CD8-positive, alpha-beta memory T cell (primary cell): ENCODE results near the gene CLIC1. TPM values are rescaled to one million over a fixed set of nuclear protein-coding genes. Genes with fewer than 3 reads are reported as not detected.

Experiments
- CTCF ChIA-PET: fragments of 350-600 bp; sonication (Branson Sonifier 250); formaldehyde crosslinking; loops from one replicate; lab custom pipeline; 2021; ENCODE audit warnings: antibody characterized with exemption; lab: Charles Lee
- POLR2A ChIA-PET: fragments of 350-600 bp; sonication (Branson Sonifier 250); formaldehyde crosslinking; loops from one replicate; lab custom pipeline; 2021; ENCODE audit warnings: antibody characterized with exemption; lab: Charles Lee
- DNase-seq, 5 donors: peaks; one replicate each; pipeline versions ENCODE4 v3.0.0 to v3.0.0-alpha.2; 2020 to 2022; ENCODE audit warnings: mixed read lengths in 1 of 5
- H3K27ac ChIP-seq: one replicate; pipeline ENCODE4 v1.7.0; 2013; ENCODE audit warnings: low read depth, mild to moderate bottlenecking, low read length, moderate library complexity
- H3K27me3 ChIP-seq: 2 replicates; pipeline ENCODE4 v1.7.0; 2013; ENCODE audit warnings: low read length, mild to moderate bottlenecking; ENCODE audit not compliant: insufficient read depth, poor library complexity, severe bottlenecking
- H3K36me3 ChIP-seq: 2 replicates; pipeline ENCODE4 v1.7.0; 2013; ENCODE audit warnings: mild to moderate bottlenecking, low read length, moderate library complexity; ENCODE audit not compliant: insufficient read depth
- H3K4me1 ChIP-seq: 2 replicates; pipeline ENCODE4 v1.7.0; 2013; ENCODE audit warnings: mild to moderate bottlenecking, low read length, moderate library complexity; ENCODE audit not compliant: insufficient read depth
- H3K4me3 ChIP-seq: 2 replicates; pipeline ENCODE4 v1.7.0; 2013; ENCODE audit warnings: mild to moderate bottlenecking, low read length
- H3K9me3 ChIP-seq: 2 replicates; pipeline ENCODE4 v1.7.0; 2013; ENCODE audit warnings: mild to moderate bottlenecking, low read length
- H3K27ac Mint-ChIP-seq, 8 donors: one replicate each; pipeline ENCODE4 v1.8.0; 2020 to 2021; ENCODE audit warnings: mixed read lengths in 8 of 8, mild to moderate bottlenecking in 6 of 8, inconsistent platforms in 3 of 8, moderate library complexity in 3 of 8
- H3K27me3 Mint-ChIP-seq, 2 donors: one replicate each; pipeline ENCODE4 v1.8.0; 2020 to 2021; ENCODE audit warnings: mixed read lengths in 2 of 2, mild to moderate bottlenecking in 1 of 2, moderate library complexity in 1 of 2
- H3K36me3 Mint-ChIP-seq, 3 donors: one replicate each; pipeline ENCODE4 v1.8.0; 2020 to 2021; ENCODE audit warnings: mixed read lengths in 3 of 3, inconsistent platforms in 1 of 3, mild to moderate bottlenecking in 1 of 3
- H3K4me1 Mint-ChIP-seq, 3 donors: one replicate each; pipeline ENCODE4 v1.8.0; 2020 to 2021; ENCODE audit warnings: mixed read lengths in 3 of 3, inconsistent platforms in 1 of 3, mild to moderate bottlenecking in 1 of 3
- H3K4me3 Mint-ChIP-seq, 7 donors: one replicate each; pipeline ENCODE4 v1.8.0; 2020 to 2021; ENCODE audit warnings: mixed read lengths in 7 of 7, mild to moderate bottlenecking in 6 of 7, moderate library complexity in 4 of 7, inconsistent platforms in 2 of 7
- H3K9me3 Mint-ChIP-seq, 5 donors: one replicate each; pipeline ENCODE4 v1.8.0; 2020 to 2022; ENCODE audit warnings: mixed read lengths in 5 of 5, mild to moderate bottlenecking in 3 of 5, moderate library complexity in 2 of 5, inconsistent platforms in 1 of 5
- polyA plus RNA-seq: library from polyadenylated mRNA; unstranded; fragments of 300-500 nt; fragmentation: Illumina TruSeq; gene quantifications from one replicate; pipeline ENCODE4 v1.2.3, GENCODE V29; 2021
- total RNA-seq, 2 experiments: library from RNA; stranded (reverse); gene quantifications; one replicate each; pipeline ENCODE4 v1.2.3, GENCODE V29; 2021

The CLIC1 gene
- total and polyA plus RNA-seq, 3 experiments from 2014 or later = 377 to 657 (median 377) TPM

DNA sequence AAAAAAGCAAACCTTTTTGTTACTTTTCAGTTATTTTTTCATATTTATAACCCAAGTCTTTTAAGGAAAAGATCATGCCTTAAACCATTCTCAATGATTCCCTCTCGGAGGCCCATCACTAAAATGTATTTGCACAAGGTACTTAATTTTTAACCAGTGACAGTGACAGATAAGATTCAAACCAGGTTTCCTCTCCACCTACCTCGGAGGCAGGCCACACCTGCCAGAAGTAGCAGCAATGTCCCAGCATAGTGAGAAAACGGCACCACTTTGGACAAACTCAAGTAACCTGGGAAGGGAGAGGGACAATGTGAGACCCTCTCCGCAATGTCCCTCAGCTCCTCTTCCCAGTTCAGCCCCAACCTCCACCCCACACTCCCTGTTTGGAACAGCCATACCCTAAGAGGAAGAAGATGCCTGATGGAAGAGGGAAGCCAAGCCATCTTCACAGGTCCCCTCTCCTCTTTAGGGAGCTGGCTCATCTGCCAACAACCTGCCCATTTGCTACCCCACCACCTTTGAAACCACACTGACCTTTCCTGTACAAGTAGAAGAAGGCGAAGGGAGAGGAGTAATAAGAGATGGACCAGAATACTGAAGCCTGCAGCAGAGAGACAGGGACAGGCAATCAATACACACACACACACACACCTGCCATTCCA lies 35.5 kb downstream of the CLIC1 start:
- peaks cover 26% of the 10 kb centered on the region for H3K36me3 ChIP-seq
- Mint-ChIP-seq H3K4me3 (peak overlapping the region; percentile 55 to 99 (median 92)), H3K36me3 (peaks cover 0 to 54% (median 4%) of the 10 kb centered on the region in 3 donors), H3K4me1 (peaks cover 39 to 48% (median 46%) of the 10 kb centered on the region in 3 donors), H3K27me3 (peaks cover 0 to 3% of the 10 kb centered on the region in 2 donors), H3K9me3 (no peaks in the 10 kb centered on the region), H3K27ac (peak overlapping the region; percentile 49 to 99 (median 94))
- H3K27me3 ChIP-seq = no peaks in the 10 kb centered on the region
- ChIA-PET CTCF (no interaction called here), POLR2A (interaction anchor here (0.6 kb wide), 1 partner anchor 38 kb away, joined by 3 read pairs; no protein-coding TSS in a partner anchor)
- no peak overlapping the region for H3K4me3 ChIP-seq
- peaks cover 24% of the 10 kb centered on the region for H3K4me1 ChIP-seq
- no peak for DNase-seq
- H3K27ac ChIP-seq = no peak overlapping the region
- no peaks in the 10 kb centered on the region for H3K9me3 ChIP-seq

DNA sequence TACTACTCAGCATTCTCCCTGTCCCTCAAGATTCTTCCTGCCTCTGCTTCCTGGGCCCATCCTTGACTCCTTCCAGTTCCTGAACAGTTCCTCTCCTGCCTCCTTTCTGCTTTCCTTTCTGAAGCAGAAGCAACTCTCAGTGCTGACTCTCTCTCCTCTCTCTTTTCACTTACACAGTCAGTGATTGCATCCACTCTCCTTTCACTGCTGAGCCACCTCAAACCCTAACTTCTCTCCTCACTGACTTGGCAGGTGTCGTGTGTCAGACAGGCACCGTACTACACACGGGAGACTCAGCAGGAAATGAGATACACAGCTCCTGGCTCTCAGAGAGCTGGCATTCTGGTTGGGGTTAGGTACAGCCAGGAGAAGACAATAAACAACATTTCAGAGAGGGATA lies 38.8 kb downstream of the CLIC1 start:
- no peaks in the 10 kb centered on the region for H3K9me3 Mint-ChIP-seq
- H3K4me3 Mint-ChIP-seq = no peak overlapping the region
- CTCF ChIA-PET = no interaction called here
- no peaks in the 10 kb centered on the region for H3K9me3 ChIP-seq
- no peaks in the 10 kb centered on the region for H3K27me3 ChIP-seq
- H3K27ac ChIP-seq = no peak overlapping the region
- H3K36me3 ChIP-seq = peaks cover 50% of the 10 kb centered on the region
- DNase-seq = no peak
- peaks cover 0 to 75% (median 5%) of the 10 kb centered on the region in 3 donors for H3K36me3 Mint-ChIP-seq
- POLR2A ChIA-PET = no interaction called here
- peaks cover 0 to 2% of the 10 kb centered on the region in 2 donors for H3K27me3 Mint-ChIP-seq
- peak overlapping the region in 7 of 8 donors; percentile 42 to 82 (median 66) for H3K27ac Mint-ChIP-seq
- H3K4me1 Mint-ChIP-seq = peaks cover 32 to 36% (median 35%) of the 10 kb centered on the region in 3 donors
- no peak overlapping the region for H3K4me3 ChIP-seq
- peaks cover 16% of the 10 kb centered on the region for H3K4me1 ChIP-seq

DNA sequence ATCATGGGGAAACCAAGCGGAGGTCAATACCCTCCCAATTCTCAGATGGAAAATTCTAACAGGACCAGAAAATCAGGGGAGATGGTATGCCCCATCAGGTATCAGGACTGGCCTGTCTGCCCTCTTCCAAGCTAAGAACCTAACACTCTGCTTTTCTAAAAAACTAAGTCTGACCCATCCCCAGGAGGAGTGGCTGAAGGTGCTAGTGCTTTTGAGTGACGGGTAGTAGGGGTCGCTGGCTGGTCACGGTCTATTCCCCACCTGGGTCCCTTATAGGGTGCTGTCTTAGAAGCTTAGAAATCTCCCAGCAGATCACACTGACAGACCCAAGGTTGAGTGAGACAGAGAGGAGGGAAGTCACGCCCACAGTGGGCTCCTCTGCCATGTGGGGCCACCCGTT lies 42.8 kb downstream of the CLIC1 start:
- Histone ChIP-seq H3K9me3 (no peaks in the 10 kb centered on the region), H3K27me3 (no peaks in the 10 kb centered on the region), H3K4me1 (peaks cover 9% of the 10 kb centered on the region), H3K36me3 (peaks cover 65% of the 10 kb centered on the region), H3K27ac (no peak overlapping the region), H3K4me3 (no peak overlapping the region)
- Mint-ChIP-seq H3K4me3 (no peak overlapping the region), H3K9me3 (no peaks in the 10 kb centered on the region), H3K4me1 (peaks cover 11 to 13% (median 11%) of the 10 kb centered on the region in 3 donors), H3K27ac (peak overlapping the region in 3 of 8 donors; percentile 8 to 63 (median 50)), H3K27me3 (peaks cover 0 to 2% of the 10 kb centered on the region in 2 donors), H3K36me3 (peaks cover 0 to 88% (median 7%) of the 10 kb centered on the region in 3 donors)
- ChIA-PET POLR2A (no interaction called here), CTCF (interaction anchor here (1.7 kb wide), 1 partner anchor 46 kb away, joined by 5 read pairs; the partner anchor contains the start of gene MSH5)
- DNase-seq = no peak

DNA sequence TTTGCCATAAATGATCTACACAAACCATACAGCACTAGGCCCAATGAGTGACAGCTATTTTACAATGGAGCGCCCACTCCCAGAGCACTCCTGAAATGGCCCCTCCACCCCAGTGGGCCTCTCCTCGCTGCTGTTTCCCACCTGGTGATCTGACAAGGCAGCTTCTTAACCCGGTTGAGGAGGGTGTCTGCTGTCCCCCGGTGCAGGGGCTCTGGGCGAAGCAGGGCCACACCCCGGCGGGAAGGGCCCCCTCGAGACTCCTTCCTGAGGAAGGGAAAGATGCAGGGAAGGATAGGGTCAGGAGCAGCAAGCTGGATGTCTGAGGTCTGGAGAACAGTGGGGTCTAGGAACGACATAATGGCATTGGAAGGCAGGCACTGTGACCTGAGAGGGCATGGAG lies 43.4 kb downstream of the CLIC1 start:
- H3K27me3 Mint-ChIP-seq = peaks cover 0 to 2% of the 10 kb centered on the region in 2 donors
- Histone ChIP-seq H3K9me3 (no peaks in the 10 kb centered on the region), H3K27me3 (no peaks in the 10 kb centered on the region), H3K36me3 (peaks cover 70% of the 10 kb centered on the region), H3K27ac (no peak overlapping the region), H3K4me3 (no peak overlapping the region), H3K4me1 (peaks cover 9% of the 10 kb centered on the region)
- H3K27ac Mint-ChIP-seq = peak overlapping the region in 1 of 8 donors; percentile 73
- POLR2A ChIA-PET = no interaction called here
- no peak overlapping the region for H3K4me3 Mint-ChIP-seq
- no peaks in the 10 kb centered on the region for H3K9me3 Mint-ChIP-seq
- no peak for DNase-seq
- peaks cover 0 to 92% (median 4%) of the 10 kb centered on the region in 3 donors for H3K36me3 Mint-ChIP-seq
- H3K4me1 Mint-ChIP-seq = peaks cover 7 to 9% (median 8%) of the 10 kb centered on the region in 3 donors
- CTCF ChIA-PET = interaction anchor here (1.7 kb wide), 1 partner anchor 47 kb away, joined by 5 read pairs; the partner anchor contains the start of gene MSH5

DNA sequence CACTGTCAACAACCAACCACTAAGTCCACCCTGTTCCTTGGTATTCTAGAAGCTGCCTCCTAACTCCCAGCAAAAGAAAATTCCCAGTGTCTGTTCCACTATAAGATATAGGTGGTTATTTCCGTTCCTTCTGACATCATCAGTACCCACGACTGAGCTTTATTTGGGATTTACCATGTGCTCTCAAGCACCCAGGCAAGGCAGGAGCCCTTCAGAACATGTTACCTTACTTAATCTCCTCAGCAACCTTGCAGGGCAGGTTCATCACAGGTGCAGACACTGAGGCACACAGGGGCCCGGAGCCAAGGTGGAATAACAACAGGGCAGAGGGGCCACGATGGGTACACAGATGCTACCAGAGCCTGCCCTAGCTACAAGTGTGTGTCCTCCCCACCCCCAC lies 44.0 kb downstream of the CLIC1 start:
- H3K4me3 Mint-ChIP-seq = no peak overlapping the region
- DNase-seq = no peak
- H3K27ac Mint-ChIP-seq = peak overlapping the region in 2 of 8 donors; percentile 7 to 80
- H3K36me3 Mint-ChIP-seq = peaks cover 0 to 92% (median 7%) of the 10 kb centered on the region in 3 donors
- peaks cover 70% of the 10 kb centered on the region for H3K36me3 ChIP-seq
- CTCF ChIA-PET = interaction anchor here (1.7 kb wide), 1 partner anchor 47 kb away, joined by 5 read pairs; the partner anchor contains the start of gene MSH5
- H3K4me3 ChIP-seq = no peak overlapping the region
- no peaks in the 10 kb centered on the region for H3K9me3 ChIP-seq
- peaks cover 9% of the 10 kb centered on the region for H3K4me1 ChIP-seq
- H3K27me3 Mint-ChIP-seq = peaks cover 0 to 2% of the 10 kb centered on the region in 2 donors
- H3K27me3 ChIP-seq = no peaks in the 10 kb centered on the region
- H3K4me1 Mint-ChIP-seq = peaks cover 2 to 4% (median 3%) of the 10 kb centered on the region in 3 donors
- no peaks in the 10 kb centered on the region for H3K9me3 Mint-ChIP-seq
- POLR2A ChIA-PET = no interaction called here
- H3K27ac ChIP-seq = no peak overlapping the region

DNA sequence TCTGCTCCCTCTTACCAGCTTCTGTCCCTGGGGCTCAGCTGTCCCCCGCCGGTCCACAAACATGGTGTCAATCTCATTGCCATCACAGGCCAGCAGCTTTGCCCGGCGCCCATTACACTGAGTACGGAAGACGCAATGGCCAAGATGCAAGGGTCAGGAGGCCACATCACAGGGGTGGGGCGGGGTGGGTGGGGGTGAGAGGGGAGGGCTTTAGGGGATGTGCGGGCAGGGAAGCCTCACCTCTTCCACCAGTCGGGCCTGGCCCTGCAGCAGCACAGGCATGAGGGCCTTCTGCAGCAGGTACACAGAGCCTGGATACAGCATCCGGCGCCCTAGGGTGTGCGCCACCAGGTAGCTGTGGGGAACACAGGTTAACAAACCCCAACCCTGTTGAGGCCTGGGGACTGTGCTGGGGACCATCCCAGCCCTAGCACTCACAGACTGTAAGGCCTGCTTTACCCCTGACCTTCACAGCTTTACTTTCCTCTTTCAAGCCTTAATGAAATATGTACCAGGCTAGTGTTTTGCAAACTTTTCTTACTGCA lies 44.7 kb downstream of the CLIC1 start:
- no peaks in the 10 kb centered on the region for H3K27me3 Mint-ChIP-seq
- Histone ChIP-seq H3K4me1 (peaks cover 9% of the 10 kb centered on the region), H3K4me3 (no peak overlapping the region), H3K27me3 (no peaks in the 10 kb centered on the region), H3K9me3 (no peaks in the 10 kb centered on the region), H3K27ac (peak overlapping the region; percentile 68), H3K36me3 (peaks cover 70% of the 10 kb centered on the region)
- no peak overlapping the region for H3K4me3 Mint-ChIP-seq
- POLR2A ChIA-PET = no interaction called here
- peak overlapping the region in 2 of 8 donors; percentile 22 to 35 for H3K27ac Mint-ChIP-seq
- H3K36me3 Mint-ChIP-seq = peaks cover 0 to 91% (median 7%) of the 10 kb centered on the region in 3 donors
- CTCF ChIA-PET = no interaction called here
- no peak for DNase-seq
- H3K9me3 Mint-ChIP-seq = no peaks in the 10 kb centered on the region
- H3K4me1 Mint-ChIP-seq = no peaks in the 10 kb centered on the region

DNA sequence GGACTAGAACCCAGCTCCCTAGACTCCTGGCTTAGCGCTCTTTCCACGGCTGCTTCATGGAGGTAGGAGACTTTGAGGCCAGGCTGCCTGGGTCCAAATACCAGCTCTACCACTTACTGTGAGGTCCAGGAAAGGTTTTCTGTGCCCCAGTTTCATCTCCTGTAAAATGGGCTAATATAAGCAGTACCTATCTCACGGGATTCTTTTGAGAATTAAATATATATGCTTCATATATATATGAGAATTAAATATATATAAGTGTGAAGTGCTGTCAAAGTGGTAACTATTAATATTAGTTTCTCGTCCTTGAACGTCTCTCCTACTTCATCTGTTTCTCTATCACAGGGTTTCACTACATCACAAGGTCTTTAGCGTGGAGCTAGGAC lies 45.3 kb downstream of the CLIC1 start:
- Histone ChIP-seq H3K27me3 (no peaks in the 10 kb centered on the region), H3K4me1 (peaks cover 9% of the 10 kb centered on the region), H3K27ac (peak overlapping the region; percentile 68), H3K4me3 (no peak overlapping the region), H3K36me3 (peaks cover 69% of the 10 kb centered on the region), H3K9me3 (no peaks in the 10 kb centered on the region)
- Mint-ChIP-seq H3K36me3 (peaks cover 0 to 91% (median 12%) of the 10 kb centered on the region in 3 donors), H3K9me3 (no peaks in the 10 kb centered on the region), H3K27ac (peak overlapping the region in 4 of 8 donors; percentile 35 to 79 (median 58)), H3K27me3 (no peaks in the 10 kb centered on the region), H3K4me3 (no peak overlapping the region), H3K4me1 (no peaks in the 10 kb centered on the region)
- CTCF ChIA-PET = interaction anchor here (1.4 kb wide), 1 partner anchor 38 kb away, joined by 3 read pairs; the partner anchor contains the start of gene DDAH2
- no peak for DNase-seq
- POLR2A ChIA-PET = no interaction called here
